ENCODE results near the gene APP. TPM values are rescaled to one million over a fixed set of nuclear protein-coding genes. Genes with fewer than 3 reads are reported as not detected.
"Not testable (repeated sequence)": the region's sequence is repeated elsewhere in the genome, so short reads cannot be mapped to it uniquely, and the experiment has no call there.

APP gene
- total RNA-seq, 1 experiment from 2014 or later, result 531 TPM

- TF ChIP-seq EZH2 (IDR thresholded peaks at IDR 0.05; ENCODE audit: borderline replicate concordance, low read depth, low read length, poor library complexity, severe bottlenecking) (no peak), CTCF (conservative IDR thresholded peaks at IDR 0.05; ENCODE audit: low read depth, low read length) (no peak)
- intact Hi-C loops (cut with micrococcal nuclease; ENCODE audit: unreplicated experiment), result no loop called here
- CTCF ChIA-PET, result no interaction called here
- no TSS peak for BruUV-seq (replicated peaks)
- H3K27ac ChIP-seq (ENCODE audit: low read depth, low read length, poor library complexity, severe bottlenecking), result no peak overlapping the region
- POLR2A ChIA-PET (ENCODE audit: low non-redundant PET), result no interaction called here
- peaks cover 16% of the 10 kb centered on the region for H3K4me1 ChIP-seq (ENCODE audit: insufficient read depth, low read length, poor library complexity, severe bottlenecking)
- no peaks in the 10 kb centered on the region for H3K27me3 ChIP-seq (replicated peaks; ENCODE audit: insufficient read depth, low read depth, low read length, poor library complexity)
- H3K36me3 ChIP-seq (ENCODE audit: insufficient read depth, low read length, poor library complexity, severe bottlenecking), result peaks cover 17% of the 10 kb centered on the region
- no peaks in the 10 kb centered on the region for H3K9me3 ChIP-seq (ENCODE audit: low read depth, low read length, poor library complexity, severe bottlenecking)
- no peak overlapping the region for H3K4me3 ChIP-seq (ENCODE audit: low read depth, low read length, poor library complexity, severe bottlenecking)
- DNase-seq (ENCODE audit: low spot score), result no peak
Observed at GRCh38 chr21:26085882-26086281, 84.7 kb downstream of the APP start.

GRCh38 chr21:26085127-26085526, 85.4 kb downstream of the APP start:
- CTCF ChIA-PET, result no interaction called here
- H3K27me3 ChIP-seq (replicated peaks; ENCODE audit: insufficient read depth, low read depth, low read length, poor library complexity), result no peaks in the 10 kb centered on the region
- DNase-seq (ENCODE audit: low spot score), result no peak
- intact Hi-C loops (cut with micrococcal nuclease; ENCODE audit: unreplicated experiment), result no loop called here
- no peak overlapping the region for H3K27ac ChIP-seq (ENCODE audit: low read depth, low read length, poor library complexity, severe bottlenecking)
- H3K9me3 ChIP-seq (ENCODE audit: low read depth, low read length, poor library complexity, severe bottlenecking), result no peaks in the 10 kb centered on the region
- BruUV-seq (replicated peaks), result no TSS peak
- no peak for TF ChIP-seq EZH2 (IDR thresholded peaks at IDR 0.05; ENCODE audit: borderline replicate concordance, low read depth, low read length, poor library complexity, severe bottlenecking)
- no peak for TF ChIP-seq CTCF (conservative IDR thresholded peaks at IDR 0.05; ENCODE audit: low read depth, low read length)
- no peak overlapping the region for H3K4me3 ChIP-seq (ENCODE audit: low read depth, low read length, poor library complexity, severe bottlenecking)
- H3K36me3 ChIP-seq (ENCODE audit: insufficient read depth, low read length, poor library complexity, severe bottlenecking), result peaks cover 17% of the 10 kb centered on the region
- POLR2A ChIA-PET (ENCODE audit: low non-redundant PET), result no interaction called here
- H3K4me1 ChIP-seq (ENCODE audit: insufficient read depth, low read length, poor library complexity, severe bottlenecking), result peaks cover 12% of the 10 kb centered on the region

DNA sequence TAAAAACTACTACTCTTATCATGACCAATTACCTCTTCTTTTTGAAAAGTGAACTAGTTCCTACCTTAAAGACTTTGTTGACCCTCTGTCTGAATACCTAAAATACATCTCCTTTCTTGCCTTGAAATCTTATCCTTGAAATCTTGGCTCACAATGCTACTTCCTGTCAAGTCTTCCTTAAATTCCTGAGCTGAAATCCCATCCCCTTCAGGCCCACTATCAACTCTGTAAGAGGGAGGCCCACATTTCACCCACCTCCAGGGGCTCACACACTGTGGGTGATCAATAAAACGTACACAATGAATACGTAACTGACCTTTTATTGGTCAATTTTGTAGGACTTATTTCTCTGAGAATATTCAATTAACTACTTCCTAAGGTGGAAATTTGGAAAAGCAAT, 88.0 kb downstream of the APP start:
- intact Hi-C loops (cut with micrococcal nuclease; ENCODE audit: unreplicated experiment), result loop anchor here (5.0 kb wide), 1 partner anchor 760 kb away; no protein-coding TSS in a partner anchor
- H3K27me3 ChIP-seq (replicated peaks; ENCODE audit: insufficient read depth, low read depth, low read length, poor library complexity), result no peaks in the 10 kb centered on the region
- no peak for TF ChIP-seq CTCF (conservative IDR thresholded peaks at IDR 0.05; ENCODE audit: low read depth, low read length)
- TF ChIP-seq EZH2 (IDR thresholded peaks at IDR 0.05; ENCODE audit: borderline replicate concordance, low read depth, low read length, poor library complexity, severe bottlenecking), result no peak
- no peaks in the 10 kb centered on the region for H3K9me3 ChIP-seq (ENCODE audit: low read depth, low read length, poor library complexity, severe bottlenecking)
- no peak for DNase-seq (ENCODE audit: low spot score)
- CTCF ChIA-PET, result no interaction called here
- H3K4me1 ChIP-seq (ENCODE audit: insufficient read depth, low read length, poor library complexity, severe bottlenecking), result peaks cover 24% of the 10 kb centered on the region
- peaks cover 6% of the 10 kb centered on the region for H3K36me3 ChIP-seq (ENCODE audit: insufficient read depth, low read length, poor library complexity, severe bottlenecking)
- BruUV-seq (replicated peaks), result no TSS peak
- no peak overlapping the region for H3K4me3 ChIP-seq (ENCODE audit: low read depth, low read length, poor library complexity, severe bottlenecking)
- POLR2A ChIA-PET (ENCODE audit: low non-redundant PET), result no interaction called here
- H3K27ac ChIP-seq (ENCODE audit: low read depth, low read length, poor library complexity, severe bottlenecking), result no peak overlapping the region

- not testable (repeated sequence) for BruUV-seq (replicated peaks); H3K27ac ChIP-seq (ENCODE audit: low read depth, low read length, poor library complexity, severe bottlenecking)
Observed at GRCh38 chr21:26081175-26081760, 89.3 kb downstream of the APP start.

More at GRCh38 chr21:26081175-26081760, 89.3 kb downstream of the APP start:
- intact Hi-C loops (cut with micrococcal nuclease; ENCODE audit: unreplicated experiment), result loop anchor here (5.0 kb wide), 1 partner anchor 761 kb away; no protein-coding TSS in a partner anchor
- CTCF ChIA-PET; DNase-seq (ENCODE audit: low spot score); H3K27me3 ChIP-seq (replicated peaks; ENCODE audit: insufficient read depth, low read depth, low read length, poor library complexity); H3K36me3 ChIP-seq (ENCODE audit: insufficient read depth, low read length, poor library complexity, severe bottlenecking); H3K4me3 ChIP-seq (ENCODE audit: low read depth, low read length, poor library complexity, severe bottlenecking); POLR2A ChIA-PET (ENCODE audit: low non-redundant PET); H3K9me3 ChIP-seq (ENCODE audit: low read depth, low read length, poor library complexity, severe bottlenecking): not testable (repeated sequence)
- H3K4me1 ChIP-seq (ENCODE audit: insufficient read depth, low read length, poor library complexity, severe bottlenecking), result peaks cover 24% of the 10 kb centered on the region

Measured in A673 (cell line).